Measurements from ENCODE around the gene EXD2.
A peak's percentile ranks its signal among the peaks of the same experiment; 100 is the strongest.
"Not testable (repeated sequence)": the region's sequence is repeated elsewhere in the genome, so short reads cannot be mapped to it uniquely, and the experiment has no call there.

The EXD2 gene

DNA sequence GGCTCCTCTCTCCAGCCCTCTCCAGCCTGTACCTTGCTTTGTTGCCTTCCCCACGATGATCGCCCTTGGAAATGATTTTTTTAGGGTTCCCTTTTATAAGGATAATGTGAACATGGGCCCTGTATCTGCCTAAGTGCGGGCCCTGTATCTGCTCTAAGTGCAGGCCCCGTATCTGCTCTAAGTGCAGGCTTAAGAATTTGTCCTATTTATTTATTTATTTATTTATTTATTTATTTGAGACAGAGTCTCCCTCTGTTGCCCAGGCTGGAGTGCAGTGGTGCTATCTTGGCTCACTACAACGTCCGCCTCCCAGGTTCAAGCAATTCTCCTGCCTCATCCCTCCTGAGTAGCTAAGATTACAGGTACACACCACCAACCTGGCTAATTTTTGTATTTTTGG is 91.2 kb downstream of the EXD2 start:
- Histone ChIP-seq H3K9ac (ENCODE audit: low read depth, low read length) (no peak overlapping the region), H3K27ac (ENCODE audit: low read depth, low read length) (no peak overlapping the region), H3K27me3 (ENCODE audit: control insufficient read depth, insufficient read depth, low read length) (no peaks in the 10 kb centered on the region), H3K4me1 (ENCODE audit: control insufficient read depth, insufficient read depth, low read length) (no peaks in the 10 kb centered on the region), H3K4me3 (ENCODE audit: low read depth, low read length) (no peak overlapping the region), H3K9me3 (ENCODE audit: control insufficient read depth, insufficient read depth, low read length) (no peaks in the 10 kb centered on the region), H3K36me3 (ENCODE audit: control insufficient read depth, insufficient read depth, low read length) (no peaks in the 10 kb centered on the region)

GRCh38 chr14:69284170-69284569 is 92.9 kb downstream of the EXD2 start:
- Histone ChIP-seq H3K9me3 (ENCODE audit: control insufficient read depth, insufficient read depth, low read length) (no peaks in the 10 kb centered on the region), H3K27ac (ENCODE audit: low read depth, low read length) (no peak overlapping the region), H3K4me1 (ENCODE audit: control insufficient read depth, insufficient read depth, low read length) (no peaks in the 10 kb centered on the region), H3K4me3 (ENCODE audit: low read depth, low read length) (no peak overlapping the region), H3K27me3 (ENCODE audit: control insufficient read depth, insufficient read depth, low read length) (no peaks in the 10 kb centered on the region), H3K9ac (ENCODE audit: low read depth, low read length) (no peak overlapping the region), H3K36me3 (ENCODE audit: control insufficient read depth, insufficient read depth, low read length) (no peaks in the 10 kb centered on the region)

GRCh38 chr14:69285661-69286255 is 94.5 kb downstream of the EXD2 start:
- Histone ChIP-seq H3K36me3 (ENCODE audit: control insufficient read depth, insufficient read depth, low read length) (no peaks in the 10 kb centered on the region), H3K9me3 (ENCODE audit: control insufficient read depth, insufficient read depth, low read length) (no peaks in the 10 kb centered on the region), H3K4me3 (ENCODE audit: low read depth, low read length) (no peak overlapping the region), H3K27ac (ENCODE audit: low read depth, low read length) (no peak overlapping the region), H3K9ac (ENCODE audit: low read depth, low read length) (no peak overlapping the region), H3K4me1 (ENCODE audit: control insufficient read depth, insufficient read depth, low read length) (no peaks in the 10 kb centered on the region), H3K27me3 (ENCODE audit: control insufficient read depth, insufficient read depth, low read length) (no peaks in the 10 kb centered on the region)

- no peaks in the 10 kb centered on the region for H3K9me3 ChIP-seq (ENCODE audit: control insufficient read depth, insufficient read depth, low read length)
- no peak overlapping the region for H3K4me3 ChIP-seq (ENCODE audit: low read depth, low read length)
- H3K4me1 ChIP-seq (ENCODE audit: control insufficient read depth, insufficient read depth, low read length): 0 out of 2 replicates have a peak, but pooled peaks cover 6% of the 10 kb centered on the region
- peak overlapping the region; percentile 6 for H3K27ac ChIP-seq (ENCODE audit: low read depth, low read length)
- no peak overlapping the region for H3K9ac ChIP-seq (ENCODE audit: low read depth, low read length)
- no peaks in the 10 kb centered on the region for H3K27me3 ChIP-seq (ENCODE audit: control insufficient read depth, insufficient read depth, low read length)
- H3K36me3 ChIP-seq (ENCODE audit: control insufficient read depth, insufficient read depth, low read length): no peaks in the 10 kb centered on the region
These were observed 96.1 kb downstream of the EXD2 start for GRCh38 chr14:69287098-69288010.

DNA sequence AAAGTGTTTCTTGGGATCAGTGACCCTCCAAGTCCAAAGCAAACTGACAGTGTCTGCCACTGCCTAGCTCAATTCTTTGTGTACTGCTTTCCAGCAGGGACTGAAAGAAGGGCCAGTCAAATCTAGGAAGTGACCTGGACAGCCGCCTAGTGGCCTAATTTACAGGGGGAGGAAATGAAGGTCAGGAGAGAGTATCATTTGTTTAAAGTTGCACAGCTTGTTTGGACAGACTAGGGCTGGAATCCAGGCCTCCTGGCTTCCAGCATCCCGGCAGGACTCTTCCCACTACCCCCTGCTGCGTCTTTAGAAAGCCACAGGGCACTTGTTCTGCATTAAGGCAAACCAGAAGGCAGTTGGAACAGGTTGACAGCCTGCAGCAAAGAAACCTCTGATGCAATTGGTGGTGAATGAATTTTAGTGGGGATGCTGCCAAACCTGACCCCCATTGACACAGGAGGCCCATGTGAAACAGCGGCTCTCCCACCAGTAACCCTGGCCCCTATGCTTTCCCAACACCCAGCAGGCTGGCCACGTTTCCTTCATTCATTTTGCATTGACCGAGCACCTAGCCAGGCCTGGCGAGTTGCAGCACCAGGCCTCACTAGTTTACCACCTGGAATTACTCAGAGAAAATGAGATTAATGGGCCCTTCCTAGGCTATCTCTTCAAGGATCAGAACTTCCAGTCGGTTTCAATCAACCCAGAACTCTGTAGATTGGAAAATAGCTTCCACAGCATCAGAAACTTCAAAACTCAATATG is 96.9 kb downstream of the EXD2 start:
- Histone ChIP-seq H3K27ac (ENCODE audit: low read depth, low read length) (peak overlapping the region; percentile 6), H3K4me1 (ENCODE audit: control insufficient read depth, insufficient read depth, low read length) (0 out of 2 replicates have a peak, but pooled peaks cover 6% of the 10 kb centered on the region), H3K27me3 (ENCODE audit: control insufficient read depth, insufficient read depth, low read length) (no peaks in the 10 kb centered on the region), H3K9ac (ENCODE audit: low read depth, low read length) (no peak overlapping the region), H3K36me3 (ENCODE audit: control insufficient read depth, insufficient read depth, low read length) (no peaks in the 10 kb centered on the region), H3K4me3 (ENCODE audit: low read depth, low read length) (no peak overlapping the region), H3K9me3 (ENCODE audit: control insufficient read depth, insufficient read depth, low read length) (no peaks in the 10 kb centered on the region)

GRCh38 chr14:69288956-69289705 is 97.8 kb downstream of the EXD2 start:
- Histone ChIP-seq H3K9ac (ENCODE audit: low read depth, low read length) (no peak overlapping the region), H3K4me3 (ENCODE audit: low read depth, low read length) (no peak overlapping the region), H3K36me3 (ENCODE audit: control insufficient read depth, insufficient read depth, low read length) (no peaks in the 10 kb centered on the region), H3K4me1 (ENCODE audit: control insufficient read depth, insufficient read depth, low read length) (0 out of 2 replicates have a peak, but pooled peaks cover 6% of the 10 kb centered on the region), H3K27me3 (ENCODE audit: control insufficient read depth, insufficient read depth, low read length) (no peaks in the 10 kb centered on the region), H3K9me3 (ENCODE audit: control insufficient read depth, insufficient read depth, low read length) (no peaks in the 10 kb centered on the region), H3K27ac (ENCODE audit: low read depth, low read length) (no peak overlapping the region)

- no peaks in the 10 kb centered on the region for H3K27me3 ChIP-seq (ENCODE audit: control insufficient read depth, insufficient read depth, low read length)
- H3K9me3 ChIP-seq (ENCODE audit: control insufficient read depth, insufficient read depth, low read length): no peaks in the 10 kb centered on the region
- no peak overlapping the region for H3K9ac ChIP-seq (ENCODE audit: low read depth, low read length)
- 0 out of 2 replicates have a peak, but pooled peaks cover 6% of the 10 kb centered on the region for H3K4me1 ChIP-seq (ENCODE audit: control insufficient read depth, insufficient read depth, low read length)
- no peak overlapping the region for H3K27ac ChIP-seq (ENCODE audit: low read depth, low read length)
- no peaks in the 10 kb centered on the region for H3K36me3 ChIP-seq (ENCODE audit: control insufficient read depth, insufficient read depth, low read length)
- no peak overlapping the region for H3K4me3 ChIP-seq (ENCODE audit: low read depth, low read length)
These were observed 98.7 kb downstream of the EXD2 start for GRCh38 chr14:69289811-69290520.

DNA sequence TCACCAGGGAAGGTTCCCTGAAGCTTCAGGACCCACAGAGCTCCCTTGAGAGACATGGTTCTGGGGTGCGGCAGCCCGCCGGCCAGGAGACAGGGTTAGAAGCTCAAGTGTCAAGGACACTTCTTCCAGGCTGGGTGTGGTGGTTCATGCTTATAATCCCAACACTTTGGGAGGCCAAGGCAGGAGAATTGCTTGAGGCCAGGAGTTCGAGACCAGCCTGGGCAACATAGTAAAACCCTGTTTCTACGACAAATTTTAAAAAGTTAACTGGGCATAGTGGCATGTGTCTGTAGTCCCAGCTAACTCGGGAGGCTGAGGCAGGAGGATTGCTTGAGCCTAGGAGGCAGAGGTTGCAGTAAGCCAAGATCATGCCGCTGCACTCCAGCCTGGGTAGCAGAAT is 99.6 kb downstream of the EXD2 start:
- not testable (repeated sequence) for H3K9me3 ChIP-seq (ENCODE audit: control insufficient read depth, insufficient read depth, low read length); H3K36me3 ChIP-seq (ENCODE audit: control insufficient read depth, insufficient read depth, low read length); H3K4me1 ChIP-seq (ENCODE audit: control insufficient read depth, insufficient read depth, low read length); H3K27me3 ChIP-seq (ENCODE audit: control insufficient read depth, insufficient read depth, low read length); H3K27ac ChIP-seq (ENCODE audit: low read depth, low read length); H3K9ac ChIP-seq (ENCODE audit: low read depth, low read length); H3K4me3 ChIP-seq (ENCODE audit: low read depth, low read length)

DNA sequence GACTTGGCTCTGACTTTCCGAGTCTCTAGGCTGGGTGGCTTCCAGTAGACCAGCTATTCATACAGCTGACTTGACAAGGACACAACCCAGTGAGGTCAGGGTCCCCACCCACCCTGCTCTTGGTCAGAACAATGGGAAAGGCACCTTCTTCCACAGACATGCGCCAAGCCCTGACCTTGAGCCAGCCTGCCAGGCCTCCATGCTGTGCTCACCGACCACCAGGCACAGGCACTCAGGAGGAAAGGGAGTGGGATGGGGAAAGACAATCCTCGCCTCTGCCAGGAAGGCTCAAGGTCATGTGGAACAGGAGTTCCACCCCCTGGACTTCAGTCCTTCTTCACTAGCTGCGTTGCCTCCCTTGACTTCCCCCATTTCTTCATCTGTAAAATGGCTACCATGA is 100.1 kb downstream of the EXD2 start:
- Histone ChIP-seq H3K27me3 (ENCODE audit: control insufficient read depth, insufficient read depth, low read length) (no peaks in the 10 kb centered on the region), H3K4me1 (ENCODE audit: control insufficient read depth, insufficient read depth, low read length) (0 out of 2 replicates have a peak, but pooled peaks cover 6% of the 10 kb centered on the region), H3K36me3 (ENCODE audit: control insufficient read depth, insufficient read depth, low read length) (no peaks in the 10 kb centered on the region), H3K27ac (ENCODE audit: low read depth, low read length) (no peak overlapping the region), H3K9me3 (ENCODE audit: control insufficient read depth, insufficient read depth, low read length) (no peaks in the 10 kb centered on the region), H3K9ac (ENCODE audit: low read depth, low read length) (no peak overlapping the region), H3K4me3 (ENCODE audit: low read depth, low read length) (no peak overlapping the region)

All from HUES48 (cell line).